GM12878 (cell line): ENCODE measurements around the gene CXCL13. TPM values are rescaled to one million over a fixed set of nuclear protein-coding genes. Genes with fewer than 3 reads are reported as not detected.

ENCODE experiments used
- BHLHE40 ChIP-seq, 2 experiments: fragments of 450-650 bp in 1 of 2; IDR thresholded peaks; 2 replicates each; pipeline ENCODE4 v1.6.1; 2011 to 2017; ENCODE audit warnings: low read depth in 2 of 2, borderline replicate concordance in 1 of 2, improper control_type of control experiment in 1 of 2, low read length in 1 of 2, mild to moderate bottlenecking in 1 of 2
- CBX3 ChIP-seq: fragments of 200-600 bp; sonication (generic); IDR thresholded peaks from 2 replicates; pipeline ENCODE4 v1.6.1; 2016; ENCODE audit warnings: low read depth, borderline replicate concordance
- CHD4 ChIP-seq: fragments of 200-600 bp; sonication (generic); IDR thresholded peaks from 2 replicates; pipeline ENCODE4 v1.6.1; 2016; ENCODE audit warnings: mild to moderate bottlenecking
- CTCF ChIP-seq, 3 experiments: IDR thresholded peaks in 2 of 3; conservative IDR thresholded peaks in 1 of 3; 2 replicates each; pipeline ENCODE4 v1.5.1; 2011; ENCODE audit warnings: low read depth in 3 of 3, low read length in 3 of 3, mild to moderate bottlenecking in 3 of 3, control low read depth in 2 of 3, moderate library complexity in 2 of 3, inconsistent platforms in 1 of 3, mixed read lengths in 1 of 3; ENCODE audit not compliant: control insufficient read depth in 2 of 3, insufficient read depth in 1 of 3; ENCODE audit errors: extremely low read depth in 1 of 3
- FOS ChIP-seq: IDR thresholded peaks from 3 replicates; pipeline ENCODE4 v1.6.1; 2011; ENCODE audit warnings: borderline replicate concordance; ENCODE audit not compliant: insufficient read length; ENCODE audit errors: extremely low read depth
- GATAD2B ChIP-seq: fragments of 450-650 bp; conservative IDR thresholded peaks from 2 replicates; pipeline ENCODE4 v1.6.1; 2017; ENCODE audit warnings: low read depth, mild to moderate bottlenecking, moderate library complexity
- LARP7 ChIP-seq: fragments of 450-650 bp; IDR thresholded peaks from 2 replicates; pipeline ENCODE4 v1.6.1; 2017; ENCODE audit warnings: mild to moderate bottlenecking
- NFYA ChIP-seq: IDR thresholded peaks from 2 replicates; pipeline ENCODE4 v1.6.1; 2011; ENCODE audit warnings: low read depth, mild to moderate bottlenecking, low read length, improper control_type of control experiment, borderline replicate concordance
- NFYB ChIP-seq: IDR thresholded peaks from 2 replicates; pipeline ENCODE4 v1.6.1; 2011; ENCODE audit warnings: low read depth, mild to moderate bottlenecking, low read length, improper control_type of control experiment, moderate library complexity; ENCODE audit not compliant: insufficient read depth
- PML ChIP-seq: IDR thresholded peaks from 2 replicates; pipeline ENCODE4 v1.6.1; 2012; ENCODE audit warnings: low read length, inconsistent platforms
- RBBP5 ChIP-seq: fragments of 200-600 bp; sonication (generic); conservative IDR thresholded peaks from 2 replicates; pipeline ENCODE4 v1.6.1; 2016
- RUNX3 ChIP-seq: IDR thresholded peaks from 2 replicates; pipeline ENCODE4 v1.6.1; 2012; ENCODE audit warnings: low read length, inconsistent platforms
- SPI1 ChIP-seq: IDR thresholded peaks from 2 replicates; pipeline ENCODE4 v1.6.1; 2011; ENCODE audit warnings: low read depth, mild to moderate bottlenecking, low read length, moderate library complexity, borderline replicate concordance; ENCODE audit not compliant: insufficient read depth
- SREBF1 ChIP-seq: IDR thresholded peaks from 2 replicates; pipeline ENCODE4 v1.6.1; 2012; ENCODE audit warnings: mild to moderate bottlenecking, low read length
- TAF1 ChIP-seq: IDR thresholded peaks from 2 replicates; pipeline ENCODE4 v1.6.1; 2011; ENCODE audit warnings: mild to moderate bottlenecking, low read depth, low read length, borderline replicate concordance
- TARDBP ChIP-seq: IDR thresholded peaks from 2 replicates; pipeline ENCODE4 v1.6.1; 2016; ENCODE audit warnings: borderline replicate concordance
- ZNF622 ChIP-seq: fragments of 450-650 bp; IDR thresholded peaks from 2 replicates; pipeline ENCODE4 v1.6.1; 2017; ENCODE audit warnings: mild to moderate bottlenecking, inconsistent platforms
- polyA plus RNA-seq, 11 experiments: library from polyadenylated mRNA; depleted of rRNA in 4 of 11; unstranded in 6 of 11; stranded (reverse) in 5 of 11; fragments of >200 nt; fragmentation: Nextera tagmentation in 4 of 11; fragmentation: Illumina TruSeq in 1 of 11; extraction: Ambion mirVana in 4 of 11; extraction: Trizol in 1 of 11; gene quantifications; 1 replicate in 1 of 11; 2 replicates in 10 of 11; pipeline versions ENCODE4 v1.2.1 to v1.2.3, GENCODE V29; 2011 to 2016; ENCODE audit warnings: inconsistent platforms in 2 of 11, missing spikeins in 2 of 11, low read depth in 1 of 11
- total RNA-seq, 4 experiments: library from RNA; depleted of rRNA in 3 of 4; stranded (reverse); fragments of >200 nt in 3 of 4; fragmentation: Illumina TruSeq in 1 of 4; extraction: Trizol in 1 of 4; gene quantifications; 2 replicates each; pipeline versions ENCODE4 v1.2.1 to v1.2.3, GENCODE V29; 2013 to 2021
- TF ChIP-seq, protein P1 (sequence below): fragments of 450-650 bp; formaldehyde crosslinking; IDR thresholded peaks from 2 replicates; pipeline ENCODE4 v1.5.0; 2022; ENCODE audit warnings: mild to moderate bottlenecking, missing genetic modification characterization
- TF ChIP-seq, protein P2 (sequence below): IDR thresholded peaks from 2 replicates; pipeline ENCODE4 v1.6.1; 2011; ENCODE audit warnings: low read depth, mild to moderate bottlenecking, low read length, moderate library complexity, borderline replicate concordance; ENCODE audit errors: extremely low read depth
- TF ChIP-seq, protein P3 (sequence below): fragments of 450-650 bp; conservative IDR thresholded peaks from 2 replicates; pipeline ENCODE4 v1.6.1; 2017; ENCODE audit warnings: mild to moderate bottlenecking, moderate library complexity
- TF ChIP-seq, protein P4 (sequence below): IDR thresholded peaks from 2 replicates; pipeline ENCODE4 v1.6.1; 2011; ENCODE audit warnings: borderline replicate concordance, low read depth, mild to moderate bottlenecking, moderate library complexity, low read length; ENCODE audit not compliant: insufficient read depth, poor library complexity, severe bottlenecking

The CXCL13 gene
- total and polyA plus RNA-seq, 10 of the 15 experiments (the other 5 are each of a cell fraction or from before 2014, with no cell fraction given), result 0.05 to 0.16 TPM; not detected in 8

- TF ChIP-seq CTCF (IDR thresholded peaks at IDR 0.05 in 2 of 3, conservative IDR thresholded peaks at IDR 0.05 in 1 of 3; ENCODE audit: control insufficient read depth in 2 of 3, extremely low read depth in 1 of 3, insufficient read depth in 1 of 3, low read depth in 3 of 3, low read length in 3 of 3) (no peak), ZNF622 (no peak), NFYB (no peak), TARDBP (no peak), CBX3 (no peak), TAF1 (no peak), CHD4 (no peak), LARP7 (no peak), BHLHE40 (IDR thresholded peaks at IDR 0.05; ENCODE audit: borderline replicate concordance in 1 of 2, low read depth in 2 of 2, low read length in 1 of 2) (peak; percentile 62 to 70; a peak in 3 of 4 replicates), GATAD2B (peak; percentile 72; the same call in 1 of the 2 replicates), RUNX3 (peak; percentile 97), FOS (no peak), NFYA (no peak), PML (peak; percentile 81; the same call in 1 of the 2 replicates), RBBP5 (no peak), SPI1 (peak; percentile 38; the same call in 1 of the 2 replicates), SREBF1 (no peak)
- TF ChIP-seq, protein P1, sequence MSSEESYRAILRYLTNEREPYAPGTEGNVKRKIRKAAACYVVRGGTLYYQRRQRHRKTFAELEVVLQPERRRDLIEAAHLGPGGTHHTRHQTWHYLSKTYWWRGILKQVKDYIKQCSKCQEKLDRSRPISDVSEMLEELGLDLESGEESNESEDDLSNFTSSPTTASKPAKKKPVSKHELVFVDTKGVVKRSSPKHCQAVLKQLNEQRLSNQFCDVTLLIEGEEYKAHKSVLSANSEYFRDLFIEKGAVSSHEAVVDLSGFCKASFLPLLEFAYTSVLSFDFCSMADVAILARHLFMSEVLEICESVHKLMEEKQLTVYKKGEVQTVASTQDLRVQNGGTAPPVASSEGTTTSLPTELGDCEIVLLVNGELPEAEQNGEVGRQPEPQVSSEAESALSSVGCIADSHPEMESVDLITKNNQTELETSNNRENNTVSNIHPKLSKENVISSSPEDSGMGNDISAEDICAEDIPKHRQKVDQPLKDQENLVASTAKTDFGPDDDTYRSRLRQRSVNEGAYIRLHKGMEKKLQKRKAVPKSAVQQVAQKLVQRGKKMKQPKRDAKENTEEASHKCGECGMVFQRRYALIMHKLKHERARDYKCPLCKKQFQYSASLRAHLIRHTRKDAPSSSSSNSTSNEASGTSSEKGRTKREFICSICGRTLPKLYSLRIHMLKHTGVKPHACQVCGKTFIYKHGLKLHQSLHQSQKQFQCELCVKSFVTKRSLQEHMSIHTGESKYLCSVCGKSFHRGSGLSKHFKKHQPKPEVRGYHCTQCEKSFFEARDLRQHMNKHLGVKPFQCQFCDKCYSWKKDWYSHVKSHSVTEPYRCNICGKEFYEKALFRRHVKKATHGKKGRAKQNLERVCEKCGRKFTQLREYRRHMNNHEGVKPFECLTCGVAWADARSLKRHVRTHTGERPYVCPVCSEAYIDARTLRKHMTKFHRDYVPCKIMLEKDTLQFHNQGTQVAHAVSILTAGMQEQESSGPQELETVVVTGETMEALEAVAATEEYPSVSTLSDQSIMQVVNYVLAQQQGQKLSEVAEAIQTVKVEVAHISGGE (CRISPR knock-in tag), result no peak
- TF ChIP-seq, protein P2, sequence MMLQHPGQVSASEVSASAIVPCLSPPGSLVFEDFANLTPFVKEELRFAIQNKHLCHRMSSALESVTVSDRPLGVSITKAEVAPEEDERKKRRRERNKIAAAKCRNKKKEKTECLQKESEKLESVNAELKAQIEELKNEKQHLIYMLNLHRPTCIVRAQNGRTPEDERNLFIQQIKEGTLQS, result no peak
- TF ChIP-seq, protein P3, sequence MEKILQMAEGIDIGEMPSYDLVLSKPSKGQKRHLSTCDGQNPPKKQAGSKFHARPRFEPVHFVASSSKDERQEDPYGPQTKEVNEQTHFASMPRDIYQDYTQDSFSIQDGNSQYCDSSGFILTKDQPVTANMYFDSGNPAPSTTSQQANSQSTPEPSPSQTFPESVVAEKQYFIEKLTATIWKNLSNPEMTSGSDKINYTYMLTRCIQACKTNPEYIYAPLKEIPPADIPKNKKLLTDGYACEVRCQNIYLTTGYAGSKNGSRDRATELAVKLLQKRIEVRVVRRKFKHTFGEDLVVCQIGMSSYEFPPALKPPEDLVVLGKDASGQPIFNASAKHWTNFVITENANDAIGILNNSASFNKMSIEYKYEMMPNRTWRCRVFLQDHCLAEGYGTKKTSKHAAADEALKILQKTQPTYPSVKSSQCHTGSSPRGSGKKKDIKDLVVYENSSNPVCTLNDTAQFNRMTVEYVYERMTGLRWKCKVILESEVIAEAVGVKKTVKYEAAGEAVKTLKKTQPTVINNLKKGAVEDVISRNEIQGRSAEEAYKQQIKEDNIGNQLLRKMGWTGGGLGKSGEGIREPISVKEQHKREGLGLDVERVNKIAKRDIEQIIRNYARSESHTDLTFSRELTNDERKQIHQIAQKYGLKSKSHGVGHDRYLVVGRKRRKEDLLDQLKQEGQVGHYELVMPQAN, result no peak
- TF ChIP-seq, protein P4, sequence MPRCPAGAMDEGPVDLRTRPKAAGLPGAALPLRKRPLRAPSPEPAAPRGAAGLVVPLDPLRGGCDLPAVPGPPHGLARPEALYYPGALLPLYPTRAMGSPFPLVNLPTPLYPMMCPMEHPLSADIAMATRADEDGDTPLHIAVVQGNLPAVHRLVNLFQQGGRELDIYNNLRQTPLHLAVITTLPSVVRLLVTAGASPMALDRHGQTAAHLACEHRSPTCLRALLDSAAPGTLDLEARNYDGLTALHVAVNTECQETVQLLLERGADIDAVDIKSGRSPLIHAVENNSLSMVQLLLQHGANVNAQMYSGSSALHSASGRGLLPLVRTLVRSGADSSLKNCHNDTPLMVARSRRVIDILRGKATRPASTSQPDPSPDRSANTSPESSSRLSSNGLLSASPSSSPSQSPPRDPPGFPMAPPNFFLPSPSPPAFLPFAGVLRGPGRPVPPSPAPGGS, result peak; percentile 75
Observed at GRCh38 chr4:77586951-77587383, 18.7 kb upstream of the CXCL13 start (continued).
